CD4-positive, alpha-beta T cell treated with Interleukin-4 for 1 hour (primary cell): ENCODE data around the gene JAKMIP1.
A peak's percentile ranks its signal among the peaks of the same experiment; 100 is the strongest.
"Not testable (repeated sequence)": the region's sequence is repeated elsewhere in the genome, so short reads cannot be mapped to it uniquely, and the experiment has no call there.

ENCODE experiments used
- DNase-seq, 2 donors: peaks; one replicate each; pipeline ENCODE4 v3.0.0-alpha.2; 2020 to 2022

JAKMIP1 gene

GRCh38 chr4:6141554-6141953, 58.8 kb downstream of the JAKMIP1 start:
- DNase-seq, result no peak

GRCh38 chr4:6141021-6141420, 59.3 kb downstream of the JAKMIP1 start:
- DNase-seq, result not testable (repeated sequence)

- DNase-seq, result no peak
Observed at GRCh38 chr4:6137747-6138135, 62.6 kb downstream of the JAKMIP1 start.

- DNase-seq, result no peak
Observed at GRCh38 chr4:6137027-6137746, 63.2 kb downstream of the JAKMIP1 start.

GRCh38 chr4:6134612-6135220, 65.6 kb downstream of the JAKMIP1 start:
- DNase-seq, result peak; percentile 56 to 76

GRCh38 chr4:6132716-6133115, 67.6 kb downstream of the JAKMIP1 start:
- no peak for DNase-seq

- DNase-seq, result no peak
Observed at GRCh38 chr4:6128221-6128850, 72.0 kb downstream of the JAKMIP1 start.

- DNase-seq, result no peak
Observed at GRCh38 chr4:6126971-6127745, 73.2 kb downstream of the JAKMIP1 start.

GRCh38 chr4:6125103-6125651, 75.2 kb downstream of the JAKMIP1 start:
- no peak for DNase-seq

- no peak for DNase-seq
Observed at GRCh38 chr4:6124386-6125102, 75.8 kb downstream of the JAKMIP1 start.

GRCh38 chr4:6123976-6124375, 76.4 kb downstream of the JAKMIP1 start:
- no peak for DNase-seq

GRCh38 chr4:6123541-6123940, 76.8 kb downstream of the JAKMIP1 start:
- DNase-seq, result no peak

GRCh38 chr4:6123116-6123515, 77.2 kb downstream of the JAKMIP1 start:
- no peak for DNase-seq

- no peak for DNase-seq
Observed at GRCh38 chr4:6122496-6122895, 77.9 kb downstream of the JAKMIP1 start.

- no peak for DNase-seq
Observed at GRCh38 chr4:6121941-6122340, 78.4 kb downstream of the JAKMIP1 start.

- DNase-seq, result no peak
Observed at GRCh38 chr4:6121276-6121850, 79.0 kb downstream of the JAKMIP1 start.

GRCh38 chr4:6120361-6120760, 80.0 kb downstream of the JAKMIP1 start:
- DNase-seq, result no peak

- DNase-seq, result no peak
Observed at GRCh38 chr4:6119507-6120020, 80.8 kb downstream of the JAKMIP1 start.

- no peak for DNase-seq
Observed at GRCh38 chr4:6118201-6118600, 82.1 kb downstream of the JAKMIP1 start.

- no peak for DNase-seq
Observed at GRCh38 chr4:6116696-6117285, 83.6 kb downstream of the JAKMIP1 start.
